H9 (cell line): Measurements from ENCODE around the gene SEMA3G. TPM values are rescaled to one million over a fixed set of nuclear protein-coding genes. Genes with fewer than 3 reads are reported as not detected.

Experiments used
- DNase-seq: peaks from one replicate; pipeline ENCODE4 v3.0.0-alpha.2; 2017
- H2AFZ ChIP-seq: one replicate; pipeline ENCODE4 v1.6.1; 2013; ENCODE audit warnings: mild to moderate bottlenecking, low read length, control low read depth, moderate library complexity
- H2AK5ac ChIP-seq: 2 replicates; pipeline ENCODE4 v1.6.1; 2013; ENCODE audit warnings: low read length, control low read depth, mixed read lengths; ENCODE audit not compliant: insufficient read length
- H2BK120ac ChIP-seq: one replicate; pipeline ENCODE4 v1.6.1; 2013; ENCODE audit warnings: low read depth, mild to moderate bottlenecking, low read length, control low read depth, inconsistent platforms; ENCODE audit not compliant: poor library complexity, severe bottlenecking
- H2BK12ac ChIP-seq: 2 replicates; pipeline ENCODE4 v1.6.1; 2013; ENCODE audit warnings: low read length, control low read depth, mixed read lengths, low read depth; ENCODE audit not compliant: insufficient read length
- H2BK15ac ChIP-seq: 2 replicates; pipeline ENCODE4 v1.6.1; 2013; ENCODE audit warnings: low read depth, low read length, control low read depth
- H2BK20ac ChIP-seq: one replicate; pipeline ENCODE4 v1.6.1; 2013; ENCODE audit warnings: low read depth, mild to moderate bottlenecking, low read length, control low read depth, inconsistent platforms; ENCODE audit not compliant: poor library complexity, severe bottlenecking
- H2BK5ac ChIP-seq: 2 replicates; pipeline ENCODE4 v1.6.1; 2013; ENCODE audit warnings: low read length, control low read depth, mixed read lengths; ENCODE audit not compliant: insufficient read length
- H3K14ac ChIP-seq: 2 replicates; pipeline ENCODE4 v1.6.1; 2013; ENCODE audit warnings: low read length, control low read depth; ENCODE audit not compliant: insufficient read depth
- H3K18ac ChIP-seq: 2 replicates; pipeline ENCODE4 v1.6.1; 2013; ENCODE audit warnings: low read depth, mild to moderate bottlenecking, mixed read lengths, low read length, control low read depth; ENCODE audit not compliant: insufficient read length
- H3K23ac ChIP-seq: 2 replicates; pipeline ENCODE4 v1.6.1; 2013; ENCODE audit warnings: low read length, control low read depth, mixed read lengths, low read depth; ENCODE audit not compliant: insufficient read length
- H3K23me2 ChIP-seq: 2 replicates; pipeline ENCODE4 v1.6.1; 2013; ENCODE audit warnings: low read depth, mild to moderate bottlenecking, mixed read lengths, low read length, control low read depth; ENCODE audit not compliant: insufficient read length, poor library complexity, severe bottlenecking
- H3K27ac ChIP-seq: 2 replicates; pipeline ENCODE4 v1.5.1; 2013; ENCODE audit warnings: low read length, control low read depth, mixed read lengths, low read depth; ENCODE audit not compliant: insufficient read length
- H3K27me3 ChIP-seq: 2 replicates; pipeline ENCODE4 v1.6.1; 2013; ENCODE audit warnings: low read length, control low read depth, inconsistent platforms; ENCODE audit not compliant: insufficient read depth
- H3K4ac ChIP-seq: 2 replicates; pipeline ENCODE4 v1.6.1; 2013; ENCODE audit warnings: low read depth, mild to moderate bottlenecking, control low read depth, inconsistent platforms, low read length, moderate library complexity
- H3K4me1 ChIP-seq: 2 replicates; pipeline ENCODE4 v1.6.1; 2013; ENCODE audit warnings: low read length, control low read depth, inconsistent platforms; ENCODE audit not compliant: insufficient read depth
- H3K4me2 ChIP-seq: 2 replicates; pipeline ENCODE4 v1.6.1; 2013; ENCODE audit warnings: low read length, control low read depth, mixed read lengths; ENCODE audit not compliant: insufficient read length, insufficient read depth
- H3K56ac ChIP-seq: 2 replicates; pipeline ENCODE4 v1.6.1; 2013; ENCODE audit warnings: low read depth, mild to moderate bottlenecking, mixed read lengths, low read length, control low read depth; ENCODE audit not compliant: insufficient read length
- H3K79me1 ChIP-seq: 2 replicates; pipeline ENCODE4 v1.6.1; 2013; ENCODE audit warnings: low read depth, mild to moderate bottlenecking, moderate library complexity, low read length, control low read depth, inconsistent platforms; ENCODE audit not compliant: insufficient read depth, poor library complexity, severe bottlenecking
- H3K79me2 ChIP-seq: 2 replicates; pipeline ENCODE4 v1.6.1; 2013; ENCODE audit warnings: low read length, control low read depth, inconsistent platforms; ENCODE audit not compliant: insufficient read depth
- H3K9ac ChIP-seq: 2 replicates; pipeline ENCODE4 v1.6.1; 2013; ENCODE audit warnings: low read length, control low read depth, mixed read lengths; ENCODE audit not compliant: insufficient read length; ENCODE audit errors: extremely low read depth
- H3K9me3 ChIP-seq: one replicate; pipeline ENCODE4 v1.6.1; 2013; ENCODE audit warnings: low read depth, low read length, inconsistent platforms; ENCODE audit not compliant: control insufficient read depth
- H3T11ph ChIP-seq: one replicate; pipeline ENCODE4 v1.6.1; 2013; ENCODE audit warnings: mild to moderate bottlenecking, low read length, control low read depth, inconsistent platforms
- H4K20me1 ChIP-seq: one replicate; pipeline ENCODE4 v1.6.1; 2013; ENCODE audit not compliant: control insufficient read depth, insufficient read length, insufficient read depth
- H4K5ac ChIP-seq: 2 replicates; pipeline ENCODE4 v1.6.1; 2013; ENCODE audit warnings: low read depth, mild to moderate bottlenecking, mixed read lengths, low read length, control low read depth; ENCODE audit not compliant: insufficient read length
- H4K8ac ChIP-seq: replicated peaks from 2 replicates; pipeline ENCODE4 v1.6.1; 2013; ENCODE audit warnings: low read length, control low read depth, mixed read lengths, low read depth; ENCODE audit not compliant: insufficient read length
- H4K91ac ChIP-seq: 2 replicates; pipeline ENCODE4 v1.6.1; 2013; ENCODE audit warnings: low read depth, mild to moderate bottlenecking, moderate library complexity, mixed read lengths, low read length, control low read depth; ENCODE audit not compliant: insufficient read length
- H3K27ac Mint-ChIP-seq, 3 experiments: 2 replicates in 2 of 3; 3 replicates in 1 of 3; pipeline ENCODE4 v1.8.0; 2020 to 2021; ENCODE audit warnings: mixed read lengths in 3 of 3, mild to moderate bottlenecking in 1 of 3, moderate library complexity in 1 of 3
- H3K27me3 Mint-ChIP-seq: 2 replicates; pipeline ENCODE4 v1.8.0; 2021; ENCODE audit warnings: low read depth, mild to moderate bottlenecking, moderate library complexity, mixed read lengths
- H3K36me3 Mint-ChIP-seq, 3 experiments: 2 replicates in 2 of 3; 3 replicates in 1 of 3; pipeline ENCODE4 v1.8.0; 2020 to 2021; ENCODE audit warnings: low read depth in 3 of 3, mixed read lengths in 3 of 3; ENCODE audit not compliant: insufficient read depth in 1 of 3
- H3K4me1 Mint-ChIP-seq, 2 experiments: 2 replicates each; pipeline ENCODE4 v1.8.0; 2020; ENCODE audit warnings: mixed read lengths in 2 of 2
- H3K4me3 Mint-ChIP-seq, 2 experiments: 2 replicates in 1 of 2; 3 replicates in 1 of 2; pipeline ENCODE4 v1.8.0; 2020 to 2021; ENCODE audit warnings: mild to moderate bottlenecking in 2 of 2, mixed read lengths in 2 of 2, moderate library complexity in 1 of 2
- H3K9me3 Mint-ChIP-seq, 2 experiments: 2 replicates in 1 of 2; 3 replicates in 1 of 2; pipeline ENCODE4 v1.8.0; 2020; ENCODE audit warnings: mild to moderate bottlenecking in 2 of 2, mixed read lengths in 2 of 2, moderate library complexity in 1 of 2
- CTCF ChIP-seq: fragments of 200-600 bp; sonication (generic); conservative IDR thresholded peaks from 3 replicates; pipeline ENCODE4 v1.8.0; 2021; ENCODE audit warnings: antibody characterized with exemption, mild to moderate bottlenecking
- WGBS: extraction: QIAGEN DNeasy Blood & Tissue Kit; methylation state at CpG from one replicate; pipeline ENCODE4 v1.1.7; 2013; ENCODE audit warnings: missing lambda C conversion rate, low lambda C conversion rate, mixed read lengths; ENCODE audit not compliant: insufficient read length; ENCODE audit errors: extremely low coverage; 5-methylcytosine and 5-hydroxymethylcytosine counted together
- total RNA-seq: library from RNA; stranded (reverse); gene quantifications from 2 replicates; pipeline ENCODE4 v1.2.1, GENCODE V29; 2021

Gene SEMA3G
- total RNA-seq, 1 experiment from 2014 or later, result 2.4 TPM

GRCh38 chr3:52388348-52388821 is 56.5 kb downstream of the SEMA3G start:
- no peak overlapping the region for H2BK120ac ChIP-seq
- no peak overlapping the region for H3K9ac ChIP-seq
- H4K8ac ChIP-seq, result no peak overlapping the region
- H2AFZ ChIP-seq, result no peak overlapping the region
- H3K27me3 ChIP-seq, result no peaks in the 10 kb centered on the region; the same call in 1 of the 2 replicates
- H2BK15ac ChIP-seq, result no peak overlapping the region
- H3K4me3 Mint-ChIP-seq, result no peak overlapping the region
- H3K36me3 Mint-ChIP-seq, result no peaks in the 10 kb centered on the region; a peak in 1 of 7 replicates
- DNase-seq, result peak; percentile 82
- no peak overlapping the region for H2AK5ac ChIP-seq
- H3K27ac ChIP-seq, result no peak overlapping the region
- no peak overlapping the region for H4K5ac ChIP-seq
- no peaks in the 10 kb centered on the region for H3K79me2 ChIP-seq
- H3K4me1 Mint-ChIP-seq, result peaks cover 10 to 14% of the 10 kb centered on the region in 2 experiments
- H3K27me3 Mint-ChIP-seq, result peaks cover 11% of the 10 kb centered on the region
- H4K91ac ChIP-seq, result no peak overlapping the region
- no peaks in the 10 kb centered on the region for H3K23me2 ChIP-seq
- no peak overlapping the region for H3K56ac ChIP-seq
- no peak overlapping the region for H3K27ac Mint-ChIP-seq
- no peak overlapping the region for H3K23ac ChIP-seq
- H2BK12ac ChIP-seq, result no peak overlapping the region
- WGBS, result no CpG with 5 or more reads among the region's 18 CpGs
- no peaks in the 10 kb centered on the region for H3K9me3 Mint-ChIP-seq
- H3K4ac ChIP-seq, result no peak overlapping the region
- H3K4me2 ChIP-seq, result no peak overlapping the region
- H3K4me1 ChIP-seq, result no peaks in the 10 kb centered on the region
- no peaks in the 10 kb centered on the region for H3K79me1 ChIP-seq
- H3K18ac ChIP-seq, result no peak overlapping the region
- H2BK20ac ChIP-seq, result no peak overlapping the region
- H2BK5ac ChIP-seq, result no peak overlapping the region
- TF ChIP-seq CTCF, result peak; percentile 66
- no peak overlapping the region for H3K14ac ChIP-seq
- no peaks in the 10 kb centered on the region for H3K9me3 ChIP-seq
- no peak overlapping the region for H3T11ph ChIP-seq
- H4K20me1 ChIP-seq, result no peaks in the 10 kb centered on the region
